HepG2 (cell line): ENCODE results near the gene SMIM1. TPM values are rescaled to one million over a fixed set of nuclear protein-coding genes. Genes with fewer than 3 reads are reported as not detected.

Experiments
- ATF5 ChIP-seq: sonication (generic); formaldehyde crosslinking; IDR thresholded peaks from 2 replicates; pipeline ENCODE4 v1.4.0; 2020; ENCODE audit warnings: mild to moderate bottlenecking, low read depth, missing genetic modification reagents
- IRF1 ChIP-seq: sonication (generic); formaldehyde crosslinking; IDR thresholded peaks from 2 replicates; pipeline ENCODE4 v1.4.0; 2020; ENCODE audit warnings: low read depth, mild to moderate bottlenecking, missing genetic modification reagents
- NFYB ChIP-seq: sonication (generic); formaldehyde crosslinking; IDR thresholded peaks from 2 replicates; pipeline ENCODE4 v1.4.0; 2020; ENCODE audit warnings: missing genetic modification reagents
- NR0B2 ChIP-seq: sonication (generic); formaldehyde crosslinking; IDR thresholded peaks from 2 replicates; pipeline ENCODE4 v1.4.0; 2020; ENCODE audit warnings: mild to moderate bottlenecking, missing genetic modification reagents
- PHF5A ChIP-seq: IDR thresholded peaks from one replicate; pipeline ENCODE4 v1.6.1; 2018; ENCODE audit warnings: low read depth, missing genetic modification reagents; ENCODE audit not compliant: unreplicated experiment
- RBM39 ChIP-seq: fragments of 200-400 bp; formaldehyde crosslinking; IDR thresholded peaks from one replicate; pipeline ENCODE4 v1.6.1; 2018; ENCODE audit warnings: antibody characterized with exemption, mild to moderate bottlenecking, low read depth, low read length; ENCODE audit not compliant: poor library complexity, severe bottlenecking
- SP1 ChIP-seq, 2 experiments: fragments of 450-650 bp in 1 of 2; sonication (generic) in 1 of 2; formaldehyde crosslinking in 1 of 2; IDR thresholded peaks; 2 replicates each; pipeline versions ENCODE4 v1.4.0 to v1.6.1; 2016 to 2020; ENCODE audit warnings: missing genetic modification reagents in 1 of 2
- WIZ ChIP-seq: sonication (generic); formaldehyde crosslinking; IDR thresholded peaks from 2 replicates; pipeline ENCODE4 v1.5.1; 2020; ENCODE audit warnings: mild to moderate bottlenecking, missing genetic modification reagents
- XBP1 ChIP-seq: sonication (generic); formaldehyde crosslinking; IDR thresholded peaks from 2 replicates; pipeline ENCODE4 v1.5.0; 2020; ENCODE audit warnings: missing genetic modification reagents
- ZBTB40 ChIP-seq, 2 experiments: fragments of 450-650 bp in 1 of 2; sonication (generic) in 1 of 2; formaldehyde crosslinking in 1 of 2; IDR thresholded peaks; 2 replicates each; pipeline versions ENCODE4 v1.6.1 to v1.8.0; 2016 to 2022; ENCODE audit warnings: antibody characterized with exemption in 1 of 2, mild to moderate bottlenecking in 1 of 2, missing genetic modification reagents in 1 of 2
- ZMYM3 ChIP-seq: sonication (generic); formaldehyde crosslinking; IDR thresholded peaks from 2 replicates; pipeline ENCODE4 v1.5.1; 2020; ENCODE audit warnings: mild to moderate bottlenecking, missing genetic modification reagents
- ZNF20 ChIP-seq: sonication (generic); formaldehyde crosslinking; IDR thresholded peaks from 2 replicates; pipeline ENCODE4 v1.4.0; 2020; ENCODE audit warnings: mild to moderate bottlenecking, moderate library complexity, missing genetic modification reagents
- ZNF282 ChIP-seq: fragments of 450-650 bp; IDR thresholded peaks from 2 replicates; pipeline ENCODE4 v1.6.1; 2018; ENCODE audit not compliant: partially characterized antibody
- ZNF292 ChIP-seq: sonication (generic); formaldehyde crosslinking; IDR thresholded peaks from 2 replicates; pipeline ENCODE4 v1.8.1; 2022; ENCODE audit warnings: mild to moderate bottlenecking, low read depth, missing genetic modification reagents, borderline replicate concordance
- ZNF652 ChIP-seq: IDR thresholded peaks from 2 replicates; pipeline ENCODE4 v1.6.1; 2016; ENCODE audit warnings: low read depth, borderline replicate concordance
- ZNF883 ChIP-seq: sonication (generic); formaldehyde crosslinking; IDR thresholded peaks from 2 replicates; pipeline ENCODE4 v1.5.1; 2020; ENCODE audit warnings: mild to moderate bottlenecking, missing genetic modification reagents; ENCODE audit errors: not compliant biosample characterization
- ZSCAN29 ChIP-seq: sonication (generic); formaldehyde crosslinking; conservative IDR thresholded peaks from 2 replicates; pipeline ENCODE4 v1.4.0; 2020; ENCODE audit warnings: mild to moderate bottlenecking, missing genetic modification reagents
- polyA plus RNA-seq, 8 experiments: library from polyadenylated mRNA; depleted of rRNA in 3 of 8; stranded (reverse) in 7 of 8; unstranded in 1 of 8; fragments of >200 nt; fragmentation: Illumina TruSeq in 4 of 8; extraction: Trizol in 4 of 8; gene quantifications; 2 replicates each; pipeline versions ENCODE4 v1.2.1 to v1.2.3, GENCODE V29; 2011 to 2016; ENCODE audit warnings: low read depth in 4 of 8, missing spikeins in 1 of 8, mixed read lengths in 1 of 8; ENCODE audit not compliant: insufficient read depth in 1 of 8
- total RNA-seq, 5 experiments: library from RNA; depleted of rRNA; stranded (reverse); fragments of >200 nt; fragmentation: Illumina TruSeq; extraction: Trizol; gene quantifications; 2 replicates each; pipeline ENCODE4 v1.2.3, GENCODE V29; 2016; ENCODE audit warnings: low read depth in 1 of 5

The SMIM1 gene
- total and polyA plus RNA-seq, 2 of the 13 experiments (the other 11 are each of a cell fraction or from before 2014, with no cell fraction given), result 12.4 to 56.3 TPM

GRCh38 chr1:3775490-3776230, 3.1 kb downstream of the SMIM1 start (continued):
- TF ChIP-seq ZNF883 (CRISPR knock-in tag), result peak; percentile 20
- TF ChIP-seq PHF5A (CRISPR knock-in tag), result no peak
- peak; percentile 51; the same call in 1 of the 2 replicates for TF ChIP-seq XBP1 (CRISPR knock-in tag)
- peak; percentile 35 for TF ChIP-seq NFYB
- no peak for TF ChIP-seq ZNF652 (CRISPR knock-in tag)
- peak; percentile 68 for TF ChIP-seq NR0B2 (CRISPR knock-in tag)
- TF ChIP-seq ATF5 (CRISPR knock-in tag), result 0 out of 2 replicates have a peak, but pooled peaks have one; percentile 18
- TF ChIP-seq ZNF20, result no peak
- no peak for TF ChIP-seq IRF1
- TF ChIP-seq ZNF292 (CRISPR knock-in tag), result peak; percentile 33; the same call in 1 of the 2 replicates
- TF ChIP-seq WIZ, result peak; percentile 67; the same call in 1 of the 2 replicates
- peak; percentile 74 for TF ChIP-seq RBM39
- no peak for TF ChIP-seq ZNF282
- no peak for TF ChIP-seq SP1 (IDR thresholded peaks at IDR 0.05)
- peak; percentile 55 for TF ChIP-seq SP1 (CRISPR knock-in tag; IDR thresholded peaks at IDR 0.05)
- TF ChIP-seq ZBTB40 (IDR thresholded peaks at IDR 0.05), result no peak
- TF ChIP-seq ZBTB40 (CRISPR knock-in tag; IDR thresholded peaks at IDR 0.05), result peak; percentile 78
- peak; percentile 75 for TF ChIP-seq ZMYM3 (CRISPR knock-in tag)
- no peak; the same call in 1 of the 2 replicates for TF ChIP-seq ZSCAN29 (CRISPR knock-in tag)
